Endothelial cell of umbilical vein (primary cell): ENCODE data around the gene DAP3. TPM values are rescaled to one million over a fixed set of nuclear protein-coding genes. Genes with fewer than 3 reads are reported as not detected.

Experiments used
- BruUV-seq: library from RNA; stranded (reverse); fragments of 400-500 nt; replicated peaks from 2 replicates; lab custom pipeline; 2021; lab: Mats Ljungman, UMichigan
- CTCF ChIA-PET: fragments of 300-600, 350-600 bp; sonication (Branson Sonifier 250); formaldehyde crosslinking; loops from one replicate; lab custom pipeline; 2021; ENCODE audit warnings: antibody characterized with exemption, inconsistent platforms; lab: Charles Lee
- POLR2A ChIA-PET: fragments of 300-600, 350-600 bp; sonication (Branson Sonifier 250); formaldehyde crosslinking; loops from one replicate; lab custom pipeline; 2021; ENCODE audit warnings: antibody characterized with exemption, inconsistent platforms; lab: Charles Lee
- DNase-seq: peaks from one replicate; pipeline ENCODE4 v3.0.0-alpha.2; 2011; ENCODE audit warnings: low read depth, low spot score
- FAIRE-seq: peaks from 2 replicates; lab custom pipeline; 2011; peaks lifted over from hg19 to GRCh38; lab: Jason Lieb, UNC
- H2AFZ ChIP-seq: 2 replicates; pipeline ENCODE4 v1.6.0; 2012; ENCODE audit warnings: low read depth, low read length, control low read depth, inconsistent platforms
- H3K27ac ChIP-seq: 2 replicates; pipeline ENCODE4 v1.5.1; 2011; ENCODE audit warnings: low read depth, mild to moderate bottlenecking, control low read depth, low read length, moderate library complexity; ENCODE audit not compliant: insufficient read depth
- H3K27me3 ChIP-seq, 2 experiments: 2 replicates each; pipeline versions ENCODE4 v1.6.0 to v1.6.1; 2011; ENCODE audit warnings: low read length in 2 of 2, mixed read lengths in 1 of 2; ENCODE audit not compliant: control insufficient read depth in 2 of 2, insufficient read depth in 2 of 2
- H3K36me3 ChIP-seq, 2 experiments: 2 replicates in 1 of 2; 3 replicates in 1 of 2; pipeline ENCODE4 v1.5.1; 2011; ENCODE audit warnings: low read length in 2 of 2, mild to moderate bottlenecking in 1 of 2, moderate library complexity in 1 of 2; ENCODE audit not compliant: control insufficient read depth in 2 of 2, insufficient read depth in 2 of 2; ENCODE audit errors: extremely low read depth in 1 of 2
- H3K4me1 ChIP-seq: 3 replicates; pipeline ENCODE4 v1.5.1; 2011; ENCODE audit warnings: mild to moderate bottlenecking, low read length; ENCODE audit not compliant: control insufficient read depth, insufficient read depth; ENCODE audit errors: extremely low read depth
- H3K4me2 ChIP-seq: 2 replicates; pipeline ENCODE4 v1.6.1; 2011; ENCODE audit warnings: low read length, control low read depth, mixed read lengths; ENCODE audit not compliant: insufficient read depth
- H3K4me3 ChIP-seq, 3 experiments: fragments of 200-600 bp in 1 of 3; sonication (generic), shearing (Covaris generic) in 1 of 3; replicated peaks in 1 of 3; 2 replicates each; pipeline ENCODE4 v1.5.1; 2011 to 2016; ENCODE audit warnings: control low read depth in 3 of 3, low read length in 3 of 3, mild to moderate bottlenecking in 2 of 3, inconsistent platforms in 1 of 3, low read depth in 1 of 3, moderate library complexity in 1 of 3; ENCODE audit not compliant: insufficient read depth in 1 of 3
- H3K79me2 ChIP-seq: 2 replicates; pipeline ENCODE4 v1.6.0; 2012; ENCODE audit warnings: low read length, inconsistent platforms; ENCODE audit not compliant: control insufficient read depth, insufficient read depth
- H3K9ac ChIP-seq: replicated peaks from 2 replicates; pipeline ENCODE3; 2011; ENCODE audit warnings: low read length, control low read depth; ENCODE audit not compliant: insufficient read depth; ENCODE audit errors: extremely low read depth
- H3K9me1 ChIP-seq: replicated peaks from 3 replicates; pipeline ENCODE4 v1.6.0; 2011; ENCODE audit warnings: mild to moderate bottlenecking, low read length; ENCODE audit not compliant: control insufficient read depth, insufficient read depth; ENCODE audit errors: extremely low read depth
- H3K9me3 ChIP-seq: replicated peaks from 2 replicates; pipeline ENCODE4 v1.5.1; 2012; ENCODE audit warnings: low read length, inconsistent platforms; ENCODE audit not compliant: control insufficient read depth, insufficient read depth
- H4K20me1 ChIP-seq: replicated peaks from 2 replicates; pipeline ENCODE3; 2011; ENCODE audit warnings: mild to moderate bottlenecking, low read length; ENCODE audit not compliant: control insufficient read depth, insufficient read depth; ENCODE audit errors: extremely low read depth
- EZH2 ChIP-seq: IDR thresholded peaks from 2 replicates; pipeline ENCODE4 v1.6.1; 2012; ENCODE audit warnings: borderline replicate concordance, low read depth, mild to moderate bottlenecking, moderate library complexity, low read length, inconsistent platforms; ENCODE audit not compliant: severe bottlenecking
- FOS ChIP-seq: IDR thresholded peaks from 2 replicates; pipeline ENCODE4 v1.6.1; 2011; ENCODE audit warnings: mild to moderate bottlenecking, low read length, moderate library complexity, borderline replicate concordance; ENCODE audit not compliant: insufficient read depth
- GATA2 ChIP-seq: IDR thresholded peaks from 2 replicates; pipeline ENCODE4 v1.7.0; 2011; ENCODE audit warnings: low read depth, mild to moderate bottlenecking, moderate library complexity, mixed read lengths, low read length; ENCODE audit not compliant: insufficient read length, insufficient read depth
- JUN ChIP-seq: IDR thresholded peaks from 2 replicates; pipeline ENCODE4 v1.6.1; 2011; ENCODE audit warnings: borderline replicate concordance, low read depth; ENCODE audit not compliant: insufficient read length, insufficient read depth
- MYC ChIP-seq: IDR thresholded peaks from one replicate; pipeline ENCODE4 v1.6.1; 2011; ENCODE audit warnings: mild to moderate bottlenecking, low read depth, low read length
- POLR2A ChIP-seq: IDR thresholded peaks from 2 replicates; pipeline ENCODE4 v1.6.1; 2012; ENCODE audit warnings: low read depth, mild to moderate bottlenecking, control low read depth, low read length
- POLR2AphosphoS5 ChIP-seq: IDR thresholded peaks from 2 replicates; pipeline ENCODE4 v1.6.1; 2012; ENCODE audit warnings: low read depth, mild to moderate bottlenecking, control low read depth, low read length, moderate library complexity; ENCODE audit not compliant: insufficient read depth
- dilution Hi-C: fragments of 300-500 bp; cut with MboI; formaldehyde crosslinking; loops from one replicate; pipeline ENCODE4 v1.15.0; 2019; ENCODE audit warnings: low sequenced_read_pairs; ENCODE audit not compliant: extremely low pct_ligation_motif_present
- intact Hi-C: fragments of 100-400 bp; cut with micrococcal nuclease; formaldehyde crosslinking; loops from one replicate; pipeline ENCODE4 v1.10.0; 2022
- polyA plus RNA-seq, 4 experiments: library from polyadenylated mRNA; depleted of rRNA in 3 of 4; stranded (reverse) in 3 of 4; unstranded in 1 of 4; fragments of >200 nt; gene quantifications; 2 replicates each; pipeline versions ENCODE4 v1.2.1 to v1.2.3, GENCODE V29; 2011 to 2012; ENCODE audit warnings: missing spikeins in 1 of 4
- total RNA-seq: library from RNA; stranded (reverse); gene quantifications from 2 replicates; pipeline ENCODE4 v1.2.3, GENCODE V29; 2021
- TF ChIP-seq, protein P1 (sequence below): IDR thresholded peaks from 2 replicates; pipeline ENCODE4 v1.6.1; 2011; ENCODE audit not compliant: insufficient read depth, insufficient read length
- TF ChIP-seq, protein P2 (sequence below), 2 donors: IDR thresholded peaks; 1 replicate in 1 of 2; 2 replicates in 1 of 2; pipeline ENCODE4 v1.5.1; 2011; ENCODE audit warnings: low read length in 2 of 2, mild to moderate bottlenecking in 2 of 2, moderate library complexity in 2 of 2, control low read depth in 1 of 2, inconsistent platforms in 1 of 2, low read depth in 1 of 2; ENCODE audit not compliant: insufficient read depth in 1 of 2; ENCODE audit errors: extremely low read depth in 1 of 2

The DAP3 gene
- total and polyA plus RNA-seq, 2 donors (not counting 3 experiments of a cell fraction or from before 2014, with no cell fraction given) = 86.5 to 104 TPM

DNA sequence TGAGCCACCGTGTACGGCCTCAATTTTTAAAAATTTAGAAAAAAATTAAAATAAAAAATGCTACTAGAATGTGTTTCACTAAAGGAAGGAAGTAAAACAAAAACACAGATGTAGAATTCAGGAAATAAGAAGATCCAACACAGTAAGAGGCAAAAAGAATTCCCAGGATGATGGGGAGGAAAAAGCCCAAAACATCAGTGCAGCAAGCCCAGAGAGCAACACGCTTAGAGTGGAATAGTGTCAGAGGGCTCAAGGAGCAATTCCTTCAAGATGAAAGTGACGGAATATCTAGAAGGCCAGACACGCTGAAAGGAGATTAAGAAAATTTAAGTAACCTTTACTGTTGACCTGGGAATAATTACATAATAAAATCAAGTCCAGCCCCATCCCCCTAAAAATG lies 80.4 kb downstream of the DAP3 start:
- Histone ChIP-seq H3K4me1 (no peaks in the 10 kb centered on the region), H3K36me3 (peaks cover 21 to 39% of the 10 kb centered on the region in 2 experiments), H3K9me3 (no peaks in the 10 kb centered on the region), H3K27me3 (no peaks in the 10 kb centered on the region), H2AFZ (no peak overlapping the region), H3K4me3 (no peak overlapping the region), H4K20me1 (no peaks in the 10 kb centered on the region), H3K79me2 (no peaks in the 10 kb centered on the region), H3K4me2 (no peak overlapping the region), H3K9me1 (no peaks in the 10 kb centered on the region), H3K27ac (no peak overlapping the region), H3K9ac (no peak overlapping the region)
- POLR2A ChIA-PET = no interaction called here
- intact Hi-C loops = no loop called here
- no peak for DNase-seq
- CTCF ChIA-PET = no interaction called here
- no peak for FAIRE-seq
- BruUV-seq = no TSS peak
- TF ChIP-seq, protein P1, sequence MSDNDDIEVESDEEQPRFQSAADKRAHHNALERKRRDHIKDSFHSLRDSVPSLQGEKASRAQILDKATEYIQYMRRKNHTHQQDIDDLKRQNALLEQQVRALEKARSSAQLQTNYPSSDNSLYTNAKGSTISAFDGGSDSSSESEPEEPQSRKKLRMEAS = no peak
- TF ChIP-seq FOS = no peak
- TF ChIP-seq GATA2 = no peak
- no peak for TF ChIP-seq EZH2
- TF ChIP-seq JUN = no peak
- no peak for TF ChIP-seq MYC
- no peak for TF ChIP-seq POLR2AphosphoS5
- TF ChIP-seq POLR2A = no peak
- TF ChIP-seq, protein P2, sequence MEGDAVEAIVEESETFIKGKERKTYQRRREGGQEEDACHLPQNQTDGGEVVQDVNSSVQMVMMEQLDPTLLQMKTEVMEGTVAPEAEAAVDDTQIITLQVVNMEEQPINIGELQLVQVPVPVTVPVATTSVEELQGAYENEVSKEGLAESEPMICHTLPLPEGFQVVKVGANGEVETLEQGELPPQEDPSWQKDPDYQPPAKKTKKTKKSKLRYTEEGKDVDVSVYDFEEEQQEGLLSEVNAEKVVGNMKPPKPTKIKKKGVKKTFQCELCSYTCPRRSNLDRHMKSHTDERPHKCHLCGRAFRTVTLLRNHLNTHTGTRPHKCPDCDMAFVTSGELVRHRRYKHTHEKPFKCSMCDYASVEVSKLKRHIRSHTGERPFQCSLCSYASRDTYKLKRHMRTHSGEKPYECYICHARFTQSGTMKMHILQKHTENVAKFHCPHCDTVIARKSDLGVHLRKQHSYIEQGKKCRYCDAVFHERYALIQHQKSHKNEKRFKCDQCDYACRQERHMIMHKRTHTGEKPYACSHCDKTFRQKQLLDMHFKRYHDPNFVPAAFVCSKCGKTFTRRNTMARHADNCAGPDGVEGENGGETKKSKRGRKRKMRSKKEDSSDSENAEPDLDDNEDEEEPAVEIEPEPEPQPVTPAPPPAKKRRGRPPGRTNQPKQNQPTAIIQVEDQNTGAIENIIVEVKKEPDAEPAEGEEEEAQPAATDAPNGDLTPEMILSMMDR (IDR thresholded peaks at IDR 0.05; ENCODE audit: extremely low read depth in 1 of 2, insufficient read depth in 1 of 2, low read depth in 1 of 2, low read length in 2 of 2) = no peak
- dilution Hi-C loops = no loop called here
